BJ (cell line): Measurements from ENCODE around the gene C10orf90. TPM values are rescaled to one million over a fixed set of nuclear protein-coding genes. Genes with fewer than 3 reads are reported as not detected.
"Not testable (repeated sequence)": the region's sequence is repeated elsewhere in the genome, so short reads cannot be mapped to it uniquely, and the experiment has no call there.

ENCODE experiments used
- CTCF ChIA-PET: fragments of 350-600 bp; formaldehyde crosslinking; extraction: SDS; loops from one replicate; lab custom pipeline; 2021; ENCODE audit warnings: antibody characterized with exemption, inconsistent platforms; lab: Yijun Ruan, JAX
- POLR2A ChIA-PET: fragments of 300-600 bp; sonication (Branson Sonifier 250); formaldehyde crosslinking; extraction: SDS; loops from one replicate; lab custom pipeline; 2021; ENCODE audit warnings: antibody characterized with exemption; lab: Charles Lee
- DNase-seq: peaks from one replicate; pipeline ENCODE4 v3.0.0-alpha.2; 2011; ENCODE audit warnings: low read depth
- H3K27me3 ChIP-seq: 2 replicates; pipeline ENCODE4 v1.6.0; 2011; ENCODE audit warnings: low read length; ENCODE audit not compliant: control insufficient read depth, insufficient read depth
- H3K36me3 ChIP-seq: 2 replicates; pipeline ENCODE4 v1.5.1; 2011; ENCODE audit warnings: low read length; ENCODE audit not compliant: control insufficient read depth, insufficient read depth
- H3K4me3 ChIP-seq: 2 replicates; pipeline ENCODE4 v1.5.1; 2011; ENCODE audit warnings: low read depth, mild to moderate bottlenecking, control low read depth, low read length
- polyA plus RNA-seq: library from polyadenylated mRNA; depleted of rRNA; stranded (reverse); fragments of >200 nt; gene quantifications from 2 replicates; pipeline ENCODE4 v1.2.3, GENCODE V29; 2011
- TF ChIP-seq, protein P1 (sequence below): IDR thresholded peaks from 2 replicates; pipeline ENCODE4 v1.5.1; 2011; ENCODE audit warnings: low read depth, mild to moderate bottlenecking, control low read depth, inconsistent platforms, low read length, moderate library complexity; ENCODE audit not compliant: insufficient read depth

C10orf90 gene
- polyA plus RNA-seq, 1 experiment: not detected

DNA sequence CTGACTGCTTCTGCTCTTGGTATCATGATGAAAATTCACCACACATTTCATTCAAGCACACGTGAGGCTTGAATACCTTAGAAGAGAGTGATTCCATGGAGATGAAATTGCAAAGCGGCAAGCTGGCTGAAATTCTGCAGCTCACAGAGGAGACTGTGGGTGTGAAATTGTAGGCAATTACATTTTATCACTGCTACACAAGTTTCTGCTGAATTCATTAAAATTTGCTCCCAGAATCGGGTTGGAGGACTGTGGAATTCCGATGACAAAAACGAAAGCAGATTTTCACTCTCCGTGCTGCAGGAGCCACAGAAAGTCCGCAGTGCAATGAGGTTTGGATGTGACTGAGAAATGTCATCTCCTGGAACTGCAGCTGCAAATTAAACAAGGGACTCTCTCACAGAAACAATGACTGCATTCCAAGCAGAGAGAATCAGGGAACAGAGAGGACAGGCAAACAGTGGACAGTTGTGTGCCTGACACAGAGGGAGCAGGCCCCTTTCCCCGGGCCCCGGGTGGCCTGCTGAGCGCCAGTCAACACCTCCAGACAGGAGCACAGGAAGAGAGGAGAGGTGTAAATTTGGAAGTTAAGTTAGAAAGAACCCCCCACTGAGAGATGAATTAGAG lies 109.1 kb downstream of the C10orf90 start:
- DNase-seq: no peak
- no peaks in the 10 kb centered on the region for H3K27me3 ChIP-seq
- POLR2A ChIA-PET: no interaction called here
- H3K4me3 ChIP-seq: 0 out of 2 replicates have a peak overlapping the region, but pooled peaks have one; percentile 12
- CTCF ChIA-PET: interaction anchor here (0.7 to 1.5 kb wide), 2 partner anchors 41 to 823 kb away, joined by 3 read pairs; no protein-coding TSS in a partner anchor
- H3K36me3 ChIP-seq: no peaks in the 10 kb centered on the region
- TF ChIP-seq, protein P1, sequence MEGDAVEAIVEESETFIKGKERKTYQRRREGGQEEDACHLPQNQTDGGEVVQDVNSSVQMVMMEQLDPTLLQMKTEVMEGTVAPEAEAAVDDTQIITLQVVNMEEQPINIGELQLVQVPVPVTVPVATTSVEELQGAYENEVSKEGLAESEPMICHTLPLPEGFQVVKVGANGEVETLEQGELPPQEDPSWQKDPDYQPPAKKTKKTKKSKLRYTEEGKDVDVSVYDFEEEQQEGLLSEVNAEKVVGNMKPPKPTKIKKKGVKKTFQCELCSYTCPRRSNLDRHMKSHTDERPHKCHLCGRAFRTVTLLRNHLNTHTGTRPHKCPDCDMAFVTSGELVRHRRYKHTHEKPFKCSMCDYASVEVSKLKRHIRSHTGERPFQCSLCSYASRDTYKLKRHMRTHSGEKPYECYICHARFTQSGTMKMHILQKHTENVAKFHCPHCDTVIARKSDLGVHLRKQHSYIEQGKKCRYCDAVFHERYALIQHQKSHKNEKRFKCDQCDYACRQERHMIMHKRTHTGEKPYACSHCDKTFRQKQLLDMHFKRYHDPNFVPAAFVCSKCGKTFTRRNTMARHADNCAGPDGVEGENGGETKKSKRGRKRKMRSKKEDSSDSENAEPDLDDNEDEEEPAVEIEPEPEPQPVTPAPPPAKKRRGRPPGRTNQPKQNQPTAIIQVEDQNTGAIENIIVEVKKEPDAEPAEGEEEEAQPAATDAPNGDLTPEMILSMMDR: no peak

DNA sequence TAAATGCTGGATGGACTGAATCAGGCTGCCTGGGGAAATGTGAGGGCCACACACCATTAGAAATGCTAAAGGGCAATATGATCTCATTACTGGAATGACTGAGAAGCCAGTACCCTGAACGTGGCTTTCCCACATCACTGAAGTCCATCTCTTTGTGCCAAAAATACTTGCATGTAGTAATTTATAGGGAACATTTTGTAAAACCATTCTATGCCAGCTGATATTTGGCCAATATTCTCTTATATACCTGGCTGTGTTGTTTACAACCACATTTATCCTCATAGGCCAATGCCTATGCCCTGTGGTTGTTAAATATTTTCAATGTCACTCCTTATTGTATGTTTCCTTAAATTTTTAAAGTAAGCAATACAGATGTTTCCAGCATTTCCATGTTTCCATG lies 111.6 kb downstream of the C10orf90 start:
- no peak for DNase-seq
- ChIA-PET POLR2A (no interaction called here), CTCF (no interaction called here)
- Histone ChIP-seq H3K36me3 (no peaks in the 10 kb centered on the region), H3K27me3 (no peaks in the 10 kb centered on the region), H3K4me3 (no peak overlapping the region)
- TF ChIP-seq, protein P1: no peak

DNA sequence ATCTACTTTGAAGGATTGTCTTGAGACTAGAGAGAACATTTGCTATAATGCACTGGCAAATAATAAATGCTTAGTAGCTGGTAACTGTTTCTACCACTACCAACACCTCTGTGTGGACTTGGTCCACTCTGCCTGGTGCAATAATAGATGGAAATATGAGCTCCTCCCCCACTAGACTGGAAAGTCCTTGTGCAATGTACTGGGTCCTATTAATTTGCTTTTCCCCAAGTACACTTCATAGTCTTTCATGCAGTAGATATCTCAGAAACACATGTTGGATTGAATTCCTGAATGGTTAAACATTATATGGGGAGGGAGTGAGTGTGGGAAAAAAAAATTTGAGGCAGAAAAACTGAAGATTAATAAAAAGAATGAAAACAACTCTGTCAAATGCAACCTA lies 119.3 kb downstream of the C10orf90 start:
- Histone ChIP-seq H3K27me3 (no peaks in the 10 kb centered on the region), H3K4me3 (no peak overlapping the region), H3K36me3 (no peaks in the 10 kb centered on the region)
- TF ChIP-seq, protein P1: no peak
- DNase-seq: no peak
- ChIA-PET CTCF (no interaction called here), POLR2A (no interaction called here)

DNA sequence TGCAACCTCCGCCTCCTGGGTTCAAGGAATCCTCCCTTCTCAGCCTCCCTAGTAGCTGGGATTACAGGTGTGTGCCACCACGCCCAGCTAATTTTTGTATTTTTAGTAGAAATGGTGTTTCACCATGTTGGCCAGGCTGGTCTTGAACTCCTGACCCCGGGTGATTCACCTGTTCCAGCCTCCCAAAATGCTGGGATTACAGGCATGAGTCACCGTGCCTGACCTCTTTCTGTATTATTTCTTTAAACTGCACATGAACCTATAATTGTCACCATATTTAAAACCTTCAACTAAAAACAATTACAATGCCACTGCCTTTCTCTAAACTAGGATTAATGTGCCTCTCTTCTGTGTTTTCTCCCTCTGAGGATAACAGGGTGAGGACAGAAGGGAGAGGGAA lies 119.9 kb downstream of the C10orf90 start:
- H3K36me3 ChIP-seq, DNase-seq, CTCF ChIA-PET, H3K4me3 ChIP-seq, POLR2A ChIA-PET, H3K27me3 ChIP-seq: not testable (repeated sequence)

DNA sequence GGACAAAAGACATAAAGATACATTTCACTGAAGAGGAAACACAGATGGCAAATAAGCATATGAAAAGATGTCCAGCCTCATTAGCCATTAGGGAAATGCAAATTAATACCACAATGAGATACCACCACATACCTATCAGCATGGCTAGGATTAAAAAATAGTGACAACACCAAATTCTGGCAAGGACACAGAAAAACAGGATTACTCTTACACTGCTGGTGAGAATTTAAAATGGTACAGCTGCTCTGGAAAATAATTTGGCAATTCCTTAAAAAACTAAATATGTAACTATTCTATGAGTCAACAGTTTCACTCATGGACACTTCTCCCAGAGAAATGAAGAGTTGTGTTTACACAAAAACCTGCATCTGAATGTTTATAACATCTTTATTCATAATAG lies 121.1 kb downstream of the C10orf90 start:
- ChIA-PET POLR2A (no interaction called here), CTCF (no interaction called here)
- Histone ChIP-seq H3K27me3 (no peaks in the 10 kb centered on the region), H3K36me3 (no peaks in the 10 kb centered on the region), H3K4me3 (no peak overlapping the region)
- DNase-seq: no peak
- TF ChIP-seq, protein P1: no peak

DNA sequence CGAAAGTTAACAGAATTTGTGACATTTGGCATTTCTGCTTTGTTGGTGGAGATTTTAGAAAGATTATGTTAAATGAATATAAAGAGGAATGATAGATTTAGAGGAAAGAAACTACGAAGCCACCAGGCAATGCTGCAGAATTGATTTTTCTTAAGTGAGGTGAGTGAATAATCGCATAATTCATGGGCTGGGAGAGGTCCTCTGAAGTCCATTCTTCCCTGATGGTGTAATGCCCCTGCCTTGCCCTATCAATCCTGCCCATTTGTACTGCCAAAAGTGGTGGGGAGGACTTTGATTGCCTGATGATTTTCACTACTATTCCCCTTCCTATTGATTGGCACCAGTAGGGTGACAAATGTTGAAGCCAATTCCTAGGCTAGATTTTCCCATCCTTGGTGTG lies 125.9 kb downstream of the C10orf90 start:
- POLR2A ChIA-PET: no interaction called here
- no peak for DNase-seq
- Histone ChIP-seq H3K36me3 (no peaks in the 10 kb centered on the region), H3K4me3 (no peak overlapping the region), H3K27me3 (no peaks in the 10 kb centered on the region; the same call in 1 of the 2 replicates)
- CTCF ChIA-PET: no interaction called here
- TF ChIP-seq, protein P1: no peak
